Suprapubic skin (tissue), 3 donors: ENCODE results near the gene NFIA.

Experiments used
- CTCF ChIP-seq, 2 donors: fragments of 200-600 bp in 1 of 2; fragments of 450-650 bp in 1 of 2; sonication (generic) in 1 of 2; IDR thresholded peaks; one replicate each; pipeline ENCODE4 v1.5.1; 2016 to 2019; ENCODE audit warnings: antibody characterized with exemption in 2 of 2, mild to moderate bottlenecking in 1 of 2, moderate library complexity in 1 of 2
- EP300 ChIP-seq: sonication (generic); formaldehyde crosslinking; IDR thresholded peaks from one replicate; pipeline ENCODE4 v1.6.1; 2017; ENCODE audit warnings: antibody characterized with exemption
- POLR2A ChIP-seq, 2 donors: fragments of 450-650 bp; IDR thresholded peaks; one replicate each; pipeline ENCODE4 v1.6.1; 2017; ENCODE audit warnings: antibody characterized with exemption in 2 of 2, mild to moderate bottlenecking in 2 of 2, moderate library complexity in 2 of 2

GRCh38 chr1:61332196-61332753 is 249.9 kb downstream of the NFIA start:
- TF ChIP-seq CTCF (IDR thresholded peaks at IDR 0.05): no peak
- TF ChIP-seq EP300: no peak
- TF ChIP-seq POLR2A (IDR thresholded peaks at IDR 0.05): no peak
